Fibroblast of lung (primary cell): ENCODE data around the gene PLEKHH2. TPM values are rescaled to one million over a fixed set of nuclear protein-coding genes. Genes with fewer than 3 reads are reported as not detected.
A peak's percentile ranks its signal among the peaks of the same experiment; 100 is the strongest.

Experiments
- DNase-seq, 2 donors: peaks; one replicate each; pipeline versions ENCODE4 v3.0.0 to v3.0.0-alpha.2; 2010; ENCODE audit warnings: low read depth in 2 of 2
- H2AFZ ChIP-seq: 2 replicates; pipeline ENCODE4 v1.5.1; 2012; ENCODE audit warnings: low read length, control low read depth, inconsistent platforms
- H3K27ac ChIP-seq: 2 replicates; pipeline ENCODE4 v1.5.1; 2011; ENCODE audit warnings: low read length, control low read depth; ENCODE audit not compliant: insufficient read depth
- H3K27me3 ChIP-seq: 2 replicates; pipeline ENCODE4 v1.5.1; 2011; ENCODE audit warnings: mild to moderate bottlenecking, low read length; ENCODE audit not compliant: control insufficient read depth, insufficient read depth
- H3K36me3 ChIP-seq: 2 replicates; pipeline ENCODE4 v1.5.1; 2011; ENCODE audit warnings: low read length; ENCODE audit not compliant: control insufficient read depth, insufficient read depth
- H3K4me1 ChIP-seq: 2 replicates; pipeline ENCODE4 v1.5.1; 2011; ENCODE audit warnings: low read length; ENCODE audit not compliant: control insufficient read depth, insufficient read depth; ENCODE audit errors: extremely low read depth
- H3K4me2 ChIP-seq: 2 replicates; pipeline ENCODE4 v1.5.1; 2011; ENCODE audit warnings: low read length, control low read depth; ENCODE audit not compliant: insufficient read depth; ENCODE audit errors: extremely low read depth
- H3K4me3 ChIP-seq, 4 experiments: fragments of 200-600 bp in 1 of 4; sonication (generic) in 1 of 4; replicated peaks in 1 of 4; 2 replicates each; pipeline ENCODE4 v1.5.1; 2011 to 2016; ENCODE audit warnings: low read length in 4 of 4, low read depth in 3 of 4, mild to moderate bottlenecking in 3 of 4, control low read depth in 2 of 4, inconsistent platforms in 1 of 4, mixed read lengths in 1 of 4; ENCODE audit not compliant: insufficient read depth in 1 of 4; ENCODE audit errors: control extremely low read depth in 1 of 4
- H3K79me2 ChIP-seq: 2 replicates; pipeline ENCODE4 v1.5.1; 2012; ENCODE audit warnings: mild to moderate bottlenecking, low read length, inconsistent platforms; ENCODE audit not compliant: control insufficient read depth, insufficient read depth
- H3K9ac ChIP-seq: 2 replicates; pipeline ENCODE4 v1.5.1; 2011; ENCODE audit warnings: mild to moderate bottlenecking, low read length, control low read depth; ENCODE audit not compliant: insufficient read depth
- H3K9me3 ChIP-seq: 2 replicates; pipeline ENCODE4 v1.5.1; 2012; ENCODE audit warnings: low read depth, low read length; ENCODE audit not compliant: control insufficient read depth, insufficient read depth
- H4K20me1 ChIP-seq: 2 replicates; pipeline ENCODE4 v1.5.1; 2011; ENCODE audit warnings: low read length; ENCODE audit not compliant: control insufficient read depth, insufficient read depth; ENCODE audit errors: extremely low read depth
- EZH2 ChIP-seq: IDR thresholded peaks from 2 replicates; pipeline ENCODE4 v1.5.1; 2012; ENCODE audit warnings: low read length, control low read depth, mild to moderate bottlenecking; ENCODE audit errors: missing control alignments
- polyA plus RNA-seq, 2 donors: library from polyadenylated mRNA; depleted of rRNA in 1 of 2; stranded (reverse) in 1 of 2; unstranded in 1 of 2; fragments of >200 nt; gene quantifications; 2 replicates each; pipeline ENCODE4 v1.2.1, GENCODE V29; 2011 to 2012; ENCODE audit warnings: missing spikeins in 1 of 2
- total RNA-seq: library from RNA; depleted of rRNA; stranded (reverse); fragments of >200 nt; gene quantifications from 2 replicates; pipeline ENCODE4 v1.2.1, GENCODE V29; 2014
- TF ChIP-seq, protein P1 (sequence below), 2 donors: IDR thresholded peaks in 1 of 2; conservative IDR thresholded peaks in 1 of 2; 1 replicate in 1 of 2; 2 replicates in 1 of 2; pipeline ENCODE4 v1.5.1; 2011 to 2012; ENCODE audit warnings: low read length in 2 of 2, control low read depth in 1 of 2, inconsistent platforms in 1 of 2, low read depth in 1 of 2, mild to moderate bottlenecking in 1 of 2

PLEKHH2 gene
- total and polyA plus RNA-seq, 2 donors (not counting 1 experiment from before 2014, with no cell fraction given) = 6.9 to 14.0 TPM

GRCh38 chr2:43648994-43649701 lies 12.1 kb downstream of the PLEKHH2 start:
- Histone ChIP-seq H3K9ac (no peak overlapping the region), H3K36me3 (no peaks in the 10 kb centered on the region), H3K9me3 (no peaks in the 10 kb centered on the region), H3K4me3 (no peak overlapping the region), H3K4me1 (no peaks in the 10 kb centered on the region), H3K79me2 (no peaks in the 10 kb centered on the region), H3K4me2 (no peak overlapping the region), H4K20me1 (no peaks in the 10 kb centered on the region), H3K27ac (no peak overlapping the region), H3K27me3 (no peaks in the 10 kb centered on the region), H2AFZ (peak overlapping the region; percentile 12)
- no peak for TF ChIP-seq EZH2
- TF ChIP-seq, protein P1, sequence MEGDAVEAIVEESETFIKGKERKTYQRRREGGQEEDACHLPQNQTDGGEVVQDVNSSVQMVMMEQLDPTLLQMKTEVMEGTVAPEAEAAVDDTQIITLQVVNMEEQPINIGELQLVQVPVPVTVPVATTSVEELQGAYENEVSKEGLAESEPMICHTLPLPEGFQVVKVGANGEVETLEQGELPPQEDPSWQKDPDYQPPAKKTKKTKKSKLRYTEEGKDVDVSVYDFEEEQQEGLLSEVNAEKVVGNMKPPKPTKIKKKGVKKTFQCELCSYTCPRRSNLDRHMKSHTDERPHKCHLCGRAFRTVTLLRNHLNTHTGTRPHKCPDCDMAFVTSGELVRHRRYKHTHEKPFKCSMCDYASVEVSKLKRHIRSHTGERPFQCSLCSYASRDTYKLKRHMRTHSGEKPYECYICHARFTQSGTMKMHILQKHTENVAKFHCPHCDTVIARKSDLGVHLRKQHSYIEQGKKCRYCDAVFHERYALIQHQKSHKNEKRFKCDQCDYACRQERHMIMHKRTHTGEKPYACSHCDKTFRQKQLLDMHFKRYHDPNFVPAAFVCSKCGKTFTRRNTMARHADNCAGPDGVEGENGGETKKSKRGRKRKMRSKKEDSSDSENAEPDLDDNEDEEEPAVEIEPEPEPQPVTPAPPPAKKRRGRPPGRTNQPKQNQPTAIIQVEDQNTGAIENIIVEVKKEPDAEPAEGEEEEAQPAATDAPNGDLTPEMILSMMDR (conservative IDR thresholded peaks at IDR 0.05 in 1 of 2, IDR thresholded peaks at IDR 0.05 in 1 of 2; ENCODE audit: low read depth in 1 of 2, low read length in 2 of 2) = no peak
- DNase-seq = peak; percentile 29 to 75

- H4K20me1 ChIP-seq = no peaks in the 10 kb centered on the region
- H3K9ac ChIP-seq = no peak overlapping the region
- H3K4me3 ChIP-seq = no peak overlapping the region
- TF ChIP-seq EZH2 = no peak
- H2AFZ ChIP-seq = no peak overlapping the region
- H3K36me3 ChIP-seq = no peaks in the 10 kb centered on the region
- no peak overlapping the region for H3K4me2 ChIP-seq
- no peaks in the 10 kb centered on the region for H3K79me2 ChIP-seq
- H3K27me3 ChIP-seq = no peaks in the 10 kb centered on the region
- DNase-seq = no peak
- H3K27ac ChIP-seq = no peak overlapping the region
- H3K4me1 ChIP-seq = no peaks in the 10 kb centered on the region
- no peaks in the 10 kb centered on the region for H3K9me3 ChIP-seq
These were observed 16.4 kb downstream of the PLEKHH2 start for GRCh38 chr2:43653506-43653905.

GRCh38 chr2:43657241-43657640 lies 20.2 kb downstream of the PLEKHH2 start:
- no peak for DNase-seq
- TF ChIP-seq, protein P1 (conservative IDR thresholded peaks at IDR 0.05 in 1 of 2, IDR thresholded peaks at IDR 0.05 in 1 of 2; ENCODE audit: low read depth in 1 of 2, low read length in 2 of 2) = no peak
- TF ChIP-seq EZH2 = no peak
- no peaks in the 10 kb centered on the region for H4K20me1 ChIP-seq
- no peak overlapping the region for H3K9ac ChIP-seq
- no peak overlapping the region for H3K4me3 ChIP-seq
- H3K4me1 ChIP-seq = no peaks in the 10 kb centered on the region
- no peaks in the 10 kb centered on the region for H3K27me3 ChIP-seq
- no peaks in the 10 kb centered on the region for H3K36me3 ChIP-seq
- no peak overlapping the region for H3K27ac ChIP-seq
- no peaks in the 10 kb centered on the region for H3K9me3 ChIP-seq
- no peaks in the 10 kb centered on the region for H3K79me2 ChIP-seq
- H3K4me2 ChIP-seq = no peak overlapping the region
- H2AFZ ChIP-seq = no peak overlapping the region
